ENCODE results near the gene MTMR1. TPM values are rescaled to one million over a fixed set of nuclear protein-coding genes. Genes with fewer than 3 reads are reported as not detected.

The MTMR1 gene
- total RNA-seq, 3 donors from 2014 or later (not counting 1 experiment from before 2014, with no cell fraction given), result 43.0 to 45.1 (median 43.1) TPM

DNA sequence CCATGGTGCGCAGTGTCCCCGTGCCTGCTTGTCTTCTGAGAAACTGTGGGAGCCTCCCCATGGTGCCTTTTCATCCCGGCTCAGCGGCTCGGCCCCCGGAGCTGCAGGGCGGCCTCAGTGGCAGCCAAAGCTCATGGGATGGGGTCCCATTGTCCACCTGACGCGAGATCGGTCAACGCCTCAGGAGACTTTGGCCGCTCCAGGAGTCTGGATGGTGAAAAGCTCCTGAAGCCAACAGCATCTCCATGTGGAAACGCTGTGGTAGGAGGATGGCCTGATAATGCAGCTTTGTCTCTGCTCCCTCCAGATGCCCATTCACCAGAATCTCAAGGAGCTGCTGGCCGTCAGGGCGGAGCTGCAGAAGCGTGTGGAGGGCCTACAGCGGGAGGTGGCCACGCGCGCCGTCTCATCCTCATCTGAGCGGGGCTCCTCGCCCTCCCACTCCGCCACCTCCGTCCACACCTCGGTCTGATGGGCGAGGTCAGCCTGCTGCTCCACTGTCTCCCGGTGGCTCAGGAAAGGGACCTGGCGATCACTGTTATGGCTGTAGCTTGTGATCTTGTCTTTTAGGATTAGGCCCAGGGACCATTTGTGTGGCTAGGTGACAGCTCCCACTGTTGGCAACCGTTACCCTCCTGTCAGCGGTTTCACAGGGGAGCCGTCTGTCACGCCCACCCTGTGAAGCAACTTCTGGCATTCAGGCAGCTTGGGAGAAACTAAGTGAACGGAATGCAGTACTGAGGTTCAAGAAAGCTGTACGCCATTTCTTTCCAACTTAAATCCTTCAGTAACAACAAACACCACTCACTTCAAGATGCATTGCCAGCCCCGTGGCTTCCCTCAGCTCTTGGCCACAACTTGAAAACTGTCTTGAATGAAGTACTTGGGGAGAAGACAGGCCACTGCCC, 69.3 kb downstream of the MTMR1 start:
- H3K4me3 Mint-ChIP-seq, result no peak overlapping the region
- intact Hi-C loops (cut with micrococcal nuclease), result no loop called here
- Histone ChIP-seq H3K4me1 (ENCODE audit: control insufficient read depth, insufficient read depth, low read length) (no peaks in the 10 kb centered on the region), H3K27ac (ENCODE audit: low read length) (no peak overlapping the region), H3K27me3 (ENCODE audit: control insufficient read depth, insufficient read depth, low read length) (no peaks in the 10 kb centered on the region), H3K4me3 (ENCODE audit: low read length) (no peak overlapping the region), H3K36me3 (ENCODE audit: control insufficient read depth, insufficient read depth, low read length) (peaks cover 17% of the 10 kb centered on the region), H3K9me3 (ENCODE audit: control insufficient read depth, insufficient read depth, low read length) (no peaks in the 10 kb centered on the region)
- peaks cover 6% of the 10 kb centered on the region for H3K36me3 Mint-ChIP-seq
- H3K27ac Mint-ChIP-seq, result no peak overlapping the region
- no peaks in the 10 kb centered on the region for H3K9me3 Mint-ChIP-seq
- no peak for ATAC-seq
- no peaks in the 10 kb centered on the region for H3K27me3 Mint-ChIP-seq (ENCODE audit: low read depth in 2 of 2)
- 97% methylated on average over 33 of the region's 36 CpGs for WGBS (ENCODE audit: insufficient coverage)
- DNase-seq, result no peak
- TF ChIP-seq, protein P1, sequence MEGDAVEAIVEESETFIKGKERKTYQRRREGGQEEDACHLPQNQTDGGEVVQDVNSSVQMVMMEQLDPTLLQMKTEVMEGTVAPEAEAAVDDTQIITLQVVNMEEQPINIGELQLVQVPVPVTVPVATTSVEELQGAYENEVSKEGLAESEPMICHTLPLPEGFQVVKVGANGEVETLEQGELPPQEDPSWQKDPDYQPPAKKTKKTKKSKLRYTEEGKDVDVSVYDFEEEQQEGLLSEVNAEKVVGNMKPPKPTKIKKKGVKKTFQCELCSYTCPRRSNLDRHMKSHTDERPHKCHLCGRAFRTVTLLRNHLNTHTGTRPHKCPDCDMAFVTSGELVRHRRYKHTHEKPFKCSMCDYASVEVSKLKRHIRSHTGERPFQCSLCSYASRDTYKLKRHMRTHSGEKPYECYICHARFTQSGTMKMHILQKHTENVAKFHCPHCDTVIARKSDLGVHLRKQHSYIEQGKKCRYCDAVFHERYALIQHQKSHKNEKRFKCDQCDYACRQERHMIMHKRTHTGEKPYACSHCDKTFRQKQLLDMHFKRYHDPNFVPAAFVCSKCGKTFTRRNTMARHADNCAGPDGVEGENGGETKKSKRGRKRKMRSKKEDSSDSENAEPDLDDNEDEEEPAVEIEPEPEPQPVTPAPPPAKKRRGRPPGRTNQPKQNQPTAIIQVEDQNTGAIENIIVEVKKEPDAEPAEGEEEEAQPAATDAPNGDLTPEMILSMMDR (IDR thresholded peaks at IDR 0.05), result no peak
- no peaks in the 10 kb centered on the region for H3K4me1 Mint-ChIP-seq

DNA sequence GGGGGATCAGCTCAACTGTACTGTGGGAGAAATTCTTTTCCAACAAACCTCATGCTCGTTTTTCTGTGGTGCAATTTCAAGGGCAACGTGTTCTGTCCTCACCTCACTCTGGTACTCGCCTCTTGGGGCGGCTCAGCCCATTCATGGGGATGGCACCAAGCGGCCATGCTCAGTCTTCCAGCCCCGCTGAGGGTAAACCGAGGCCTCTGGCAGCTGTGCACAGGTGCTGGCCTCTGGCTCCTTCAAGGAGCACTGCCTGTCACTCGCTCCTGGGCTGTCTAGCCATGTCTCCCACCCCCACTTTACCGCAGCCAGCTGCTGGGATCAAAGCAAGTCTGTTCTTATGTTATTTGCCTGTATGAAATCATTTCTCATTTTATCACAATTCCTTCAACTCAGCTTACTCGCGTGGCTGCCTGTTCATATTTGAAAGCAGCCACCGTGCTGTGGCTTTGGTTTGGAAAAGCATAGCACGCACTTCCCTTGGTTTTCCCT, 70.2 kb downstream of the MTMR1 start:
- H3K4me1 ChIP-seq (ENCODE audit: control insufficient read depth, insufficient read depth, low read length), result no peaks in the 10 kb centered on the region
- DNase-seq (no peak), ATAC-seq (no peak)
- H3K27ac ChIP-seq (ENCODE audit: low read length), result no peak overlapping the region
- peaks cover 12% of the 10 kb centered on the region for H3K36me3 ChIP-seq (ENCODE audit: control insufficient read depth, insufficient read depth, low read length)
- no peaks in the 10 kb centered on the region for H3K4me1 Mint-ChIP-seq
- H3K27me3 ChIP-seq (ENCODE audit: control insufficient read depth, insufficient read depth, low read length), result no peaks in the 10 kb centered on the region
- peaks cover 6% of the 10 kb centered on the region for H3K36me3 Mint-ChIP-seq
- H3K9me3 Mint-ChIP-seq, result no peaks in the 10 kb centered on the region
- TF ChIP-seq, protein P1 (IDR thresholded peaks at IDR 0.05), result no peak
- WGBS (ENCODE audit: insufficient coverage), result 98% methylated on average over 12 of the region's 13 CpGs
- no peaks in the 10 kb centered on the region for H3K9me3 ChIP-seq (ENCODE audit: control insufficient read depth, insufficient read depth, low read length)
- H3K4me3 ChIP-seq (ENCODE audit: low read length), result no peak overlapping the region
- no peak overlapping the region for H3K4me3 Mint-ChIP-seq
- no peak overlapping the region for H3K27ac Mint-ChIP-seq
- no peaks in the 10 kb centered on the region for H3K27me3 Mint-ChIP-seq (ENCODE audit: low read depth in 2 of 2)
- intact Hi-C loops (cut with micrococcal nuclease), result no loop called here

GRCh38 chrX:150763810-150764209, 70.6 kb downstream of the MTMR1 start:
- Histone ChIP-seq H3K9me3 (ENCODE audit: control insufficient read depth, insufficient read depth, low read length) (no peaks in the 10 kb centered on the region), H3K36me3 (ENCODE audit: control insufficient read depth, insufficient read depth, low read length) (peaks cover 12% of the 10 kb centered on the region), H3K27me3 (ENCODE audit: control insufficient read depth, insufficient read depth, low read length) (no peaks in the 10 kb centered on the region), H3K4me3 (ENCODE audit: low read length) (no peak overlapping the region), H3K27ac (ENCODE audit: low read length) (no peak overlapping the region), H3K4me1 (ENCODE audit: control insufficient read depth, insufficient read depth, low read length) (no peaks in the 10 kb centered on the region)
- Mint-ChIP-seq H3K4me1 (no peaks in the 10 kb centered on the region), H3K9me3 (no peaks in the 10 kb centered on the region), H3K4me3 (no peak overlapping the region), H3K27me3 (ENCODE audit: low read depth in 2 of 2) (no peaks in the 10 kb centered on the region), H3K27ac (no peak overlapping the region), H3K36me3 (peaks cover 4% of the 10 kb centered on the region)
- TF ChIP-seq, protein P1 (IDR thresholded peaks at IDR 0.05), result no peak
- intact Hi-C loops (cut with micrococcal nuclease), result no loop called here
- DNase-seq, result no peak
- whole genome bisulfite sequencing (ENCODE audit: insufficient coverage), result 97% methylated on average over 9 of the region's 9 CpGs
- ATAC-seq, result no peak

All from natural killer cell (primary cell).